ENCODE measurements around the gene CLSTN2.

The CLSTN2 gene

GRCh38 chr3:140499114-140499757 is 564.3 kb downstream of the CLSTN2 start:
- POLR2A ChIA-PET = no interaction called here
- peak; percentile 62 for TF ChIP-seq ZNF654 (tag by site-specific recombination; IDR thresholded peaks at IDR 0.05; ENCODE audit: low read depth)
- TF ChIP-seq GLI4 (tag by site-specific recombination; IDR thresholded peaks at IDR 0.05) = no peak
- CTCF ChIA-PET = interaction anchor here (0.6 to 0.7 kb wide), 4 partner anchors 79 to 541 kb away, joined by 3 to 5 read pairs (median 4); no protein-coding TSS in a partner anchor
- Histone ChIP-seq H3K4me1 (ENCODE audit: control insufficient read depth, insufficient read depth, low read length) (no peaks in the 10 kb centered on the region), H3K9me3 (ENCODE audit: control insufficient read depth, insufficient read depth, low read depth, low read length) (no peaks in the 10 kb centered on the region), H3K27ac (ENCODE audit: extremely low read depth, low read depth, low read length) (no peak overlapping the region), H3K4me3 (ENCODE audit: low read depth, low read length) (no peak overlapping the region), H3K36me3 (ENCODE audit: control insufficient read depth in 2 of 2, insufficient read depth in 1 of 2, low read length in 2 of 2) (no peaks in the 10 kb centered on the region)

DNA sequence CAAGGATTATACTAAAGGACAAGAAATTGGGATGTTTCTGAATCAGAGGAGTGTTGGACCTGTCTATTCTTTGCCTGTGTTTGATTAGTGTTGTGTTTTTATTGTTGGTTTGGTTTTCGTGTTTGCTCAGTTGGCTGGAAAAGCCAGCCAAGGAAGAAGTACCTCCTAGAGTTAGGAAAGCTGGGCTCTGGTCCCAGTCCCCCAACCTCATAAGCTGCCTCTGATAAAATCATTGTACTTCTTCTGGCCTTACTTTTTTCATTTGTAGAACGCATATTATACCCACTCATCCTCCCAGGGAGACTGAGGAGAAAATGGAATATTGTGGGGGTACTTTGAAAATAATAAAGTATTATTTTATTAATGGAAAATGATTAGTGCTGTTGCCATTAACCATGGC is 565.5 kb downstream of the CLSTN2 start:
- H3K9me3 ChIP-seq (ENCODE audit: control insufficient read depth, insufficient read depth, low read depth, low read length) = no peaks in the 10 kb centered on the region
- H3K4me3 ChIP-seq (ENCODE audit: low read depth, low read length) = no peak overlapping the region
- ChIA-PET CTCF (interaction anchor here (0.6 to 0.7 kb wide), 3 partner anchors 18 to 628 kb away, joined by 4 read pairs; no protein-coding TSS in a partner anchor), POLR2A (no interaction called here)
- no peaks in the 10 kb centered on the region for H3K4me1 ChIP-seq (ENCODE audit: control insufficient read depth, insufficient read depth, low read length)
- no peaks in the 10 kb centered on the region for H3K36me3 ChIP-seq (ENCODE audit: control insufficient read depth in 2 of 2, insufficient read depth in 1 of 2, low read length in 2 of 2)
- no peak for TF ChIP-seq KLF10 (tag by site-specific recombination; IDR thresholded peaks at IDR 0.05)
- TF ChIP-seq, protein P1, sequence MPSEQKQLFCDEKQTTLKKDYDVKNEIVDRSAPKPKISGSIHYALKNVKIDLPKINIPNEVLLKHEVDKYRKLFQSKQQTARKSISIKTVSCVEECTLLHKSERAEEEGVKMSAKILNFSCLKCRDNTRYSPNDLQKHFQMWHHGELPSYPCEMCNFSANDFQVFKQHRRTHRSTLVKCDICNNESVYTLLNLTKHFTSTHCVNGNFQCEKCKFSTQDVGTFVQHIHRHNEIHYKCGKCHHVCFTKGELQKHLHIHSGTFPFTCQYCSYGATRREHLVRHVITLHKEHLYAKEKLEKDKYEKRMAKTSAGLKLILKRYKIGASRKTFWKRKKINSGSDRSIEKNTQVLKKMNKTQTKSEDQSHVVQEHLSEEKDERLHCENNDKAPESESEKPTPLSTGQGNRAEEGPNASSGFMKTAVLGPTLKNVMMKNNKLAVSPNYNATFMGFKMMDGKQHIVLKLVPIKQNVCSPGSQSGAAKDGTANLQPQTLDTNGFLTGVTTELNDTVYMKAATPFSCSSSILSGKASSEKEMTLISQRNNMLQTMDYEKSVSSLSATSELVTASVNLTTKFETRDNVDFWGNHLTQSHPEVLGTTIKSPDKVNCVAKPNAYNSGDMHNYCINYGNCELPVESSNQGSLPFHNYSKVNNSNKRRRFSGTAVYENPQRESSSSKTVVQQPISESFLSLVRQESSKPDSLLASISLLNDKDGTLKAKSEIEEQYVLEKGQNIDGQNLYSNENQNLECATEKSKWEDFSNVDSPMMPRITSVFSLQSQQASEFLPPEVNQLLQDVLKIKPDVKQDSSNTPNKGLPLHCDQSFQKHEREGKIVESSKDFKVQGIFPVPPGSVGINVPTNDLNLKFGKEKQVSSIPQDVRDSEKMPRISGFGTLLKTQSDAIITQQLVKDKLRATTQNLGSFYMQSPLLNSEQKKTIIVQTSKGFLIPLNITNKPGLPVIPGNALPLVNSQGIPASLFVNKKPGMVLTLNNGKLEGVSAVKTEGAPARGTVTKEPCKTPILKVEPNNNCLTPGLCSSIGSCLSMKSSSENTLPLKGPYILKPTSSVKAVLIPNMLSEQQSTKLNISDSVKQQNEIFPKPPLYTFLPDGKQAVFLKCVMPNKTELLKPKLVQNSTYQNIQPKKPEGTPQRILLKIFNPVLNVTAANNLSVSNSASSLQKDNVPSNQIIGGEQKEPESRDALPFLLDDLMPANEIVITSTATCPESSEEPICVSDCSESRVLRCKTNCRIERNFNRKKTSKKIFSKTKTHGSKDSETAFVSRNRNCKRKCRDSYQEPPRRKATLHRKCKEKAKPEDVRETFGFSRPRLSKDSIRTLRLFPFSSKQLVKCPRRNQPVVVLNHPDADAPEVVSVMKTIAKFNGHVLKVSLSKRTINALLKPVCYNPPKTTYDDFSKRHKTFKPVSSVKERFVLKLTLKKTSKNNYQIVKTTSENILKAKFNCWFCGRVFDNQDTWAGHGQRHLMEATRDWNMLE (tag by site-specific recombination; conservative IDR thresholded peaks at IDR 0.05; ENCODE audit: low read depth) = no peak
- TF ChIP-seq YY1 (tag by site-specific recombination; IDR thresholded peaks at IDR 0.05) = no peak
- TF ChIP-seq IKZF3 (tag by site-specific recombination; IDR thresholded peaks at IDR 0.05) = no peak
- TF ChIP-seq, protein P2, sequence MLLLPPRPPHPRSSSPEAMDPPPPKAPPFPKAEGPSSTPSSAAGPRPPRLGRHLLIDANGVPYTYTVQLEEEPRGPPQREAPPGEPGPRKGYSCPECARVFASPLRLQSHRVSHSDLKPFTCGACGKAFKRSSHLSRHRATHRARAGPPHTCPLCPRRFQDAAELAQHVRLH (tag by site-specific recombination; IDR thresholded peaks at IDR 0.05) = no peak
- TF ChIP-seq ZNF473 (tag by site-specific recombination; IDR thresholded peaks at IDR 0.05) = no peak
- TF ChIP-seq KLF7 (tag by site-specific recombination; IDR thresholded peaks at IDR 0.05; ENCODE audit: borderline replicate concordance) = no peak
- no peak overlapping the region for H3K27ac ChIP-seq (ENCODE audit: extremely low read depth, low read depth, low read length)

DNA sequence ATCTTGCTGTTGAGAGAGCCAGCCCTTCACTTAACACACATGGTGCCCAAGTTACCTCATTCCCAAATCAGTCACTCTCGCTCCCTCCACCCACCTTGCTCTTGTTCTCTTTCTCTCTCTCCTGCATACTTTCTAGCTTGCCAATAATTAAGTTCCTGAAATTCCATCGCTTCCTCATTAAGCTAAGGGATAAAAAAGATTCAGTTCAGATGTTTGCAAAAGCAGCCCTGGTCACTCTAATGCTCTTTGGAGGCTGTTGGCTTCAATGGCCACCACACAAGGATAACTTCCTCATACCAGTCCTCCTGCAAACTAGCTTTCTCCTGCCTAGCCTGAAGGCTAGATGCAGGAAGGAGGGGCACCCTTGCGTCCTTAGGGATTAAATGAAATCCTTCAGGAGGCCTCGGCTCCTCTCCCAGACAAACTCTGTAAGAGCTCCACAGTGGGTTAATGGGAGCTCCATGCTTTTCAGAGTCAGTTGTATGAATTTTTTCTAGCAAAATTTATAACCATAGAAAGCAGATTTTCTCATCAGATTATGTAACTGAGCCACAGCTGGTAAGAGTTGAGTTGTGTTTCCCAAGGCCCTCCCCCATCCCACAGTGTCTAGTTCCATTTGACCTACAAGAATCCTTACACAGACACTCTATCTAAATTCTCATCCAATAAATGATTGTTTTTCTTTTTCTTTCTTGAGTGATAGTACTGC is 566.2 kb downstream of the CLSTN2 start:
- TF ChIP-seq, protein P3, sequence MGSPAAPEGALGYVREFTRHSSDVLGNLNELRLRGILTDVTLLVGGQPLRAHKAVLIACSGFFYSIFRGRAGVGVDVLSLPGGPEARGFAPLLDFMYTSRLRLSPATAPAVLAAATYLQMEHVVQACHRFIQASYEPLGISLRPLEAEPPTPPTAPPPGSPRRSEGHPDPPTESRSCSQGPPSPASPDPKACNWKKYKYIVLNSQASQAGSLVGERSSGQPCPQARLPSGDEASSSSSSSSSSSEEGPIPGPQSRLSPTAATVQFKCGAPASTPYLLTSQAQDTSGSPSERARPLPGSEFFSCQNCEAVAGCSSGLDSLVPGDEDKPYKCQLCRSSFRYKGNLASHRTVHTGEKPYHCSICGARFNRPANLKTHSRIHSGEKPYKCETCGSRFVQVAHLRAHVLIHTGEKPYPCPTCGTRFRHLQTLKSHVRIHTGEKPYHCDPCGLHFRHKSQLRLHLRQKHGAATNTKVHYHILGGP (tag by site-specific recombination; IDR thresholded peaks at IDR 0.05) = no peak
- no peak for TF ChIP-seq MYNN (tag by site-specific recombination; IDR thresholded peaks at IDR 0.05; ENCODE audit: borderline replicate concordance)
- TF ChIP-seq ZNF133 (tag by site-specific recombination; IDR thresholded peaks at IDR 0.05) = no peak
- TF ChIP-seq ZNF146 (tag by site-specific recombination; IDR thresholded peaks at IDR 0.05) = no peak
- TF ChIP-seq ZNF223 (tag by site-specific recombination; IDR thresholded peaks at IDR 0.05) = no peak
- TF ChIP-seq SETDB1 (IDR thresholded peaks at IDR 0.05; ENCODE audit: insufficient read length, low read length) = no peak
- CTCF ChIA-PET = interaction anchor here (0.6 kb wide), 1 partner anchor 562 kb away, joined by 3 read pairs; no protein-coding TSS in a partner anchor
- POLR2A ChIA-PET = no interaction called here

More for the DNA sequence above, 566.2 kb downstream of the CLSTN2 start:
- H3K27ac ChIP-seq (ENCODE audit: extremely low read depth, low read depth, low read length) = no peak overlapping the region
- no peaks in the 10 kb centered on the region for H3K4me1 ChIP-seq (ENCODE audit: control insufficient read depth, insufficient read depth, low read length)
- H3K36me3 ChIP-seq (ENCODE audit: control insufficient read depth in 2 of 2, insufficient read depth in 1 of 2, low read length in 2 of 2) = no peaks in the 10 kb centered on the region
- H3K4me3 ChIP-seq (ENCODE audit: low read depth, low read length) = no peak overlapping the region
- H3K9me3 ChIP-seq (ENCODE audit: control insufficient read depth, insufficient read depth, low read depth, low read length) = no peaks in the 10 kb centered on the region

Measured in HEK293 (cell line).